Brain microvascular endothelial cell (primary cell): Measurements from ENCODE around the gene CDK17.
"Not testable (repeated sequence)": the region's sequence is repeated elsewhere in the genome, so short reads cannot be mapped to it uniquely, and the experiment has no call there.

ENCODE experiments used
- DNase-seq: peaks from one replicate; pipeline ENCODE4 v3.0.0-alpha.2; 2020
- H3K27ac ChIP-seq: fragments of 250-450 bp; sonication (Bioruptor Pico); 2 replicates; pipeline ENCODE4 v1.5.1; 2020; ENCODE audit warnings: mild to moderate bottlenecking, moderate library complexity
- H3K27me3 ChIP-seq: fragments of 250-450 bp; sonication (Bioruptor Pico); replicated peaks from 2 replicates; pipeline ENCODE4 v1.5.1; 2020; ENCODE audit warnings: mild to moderate bottlenecking
- H3K36me3 ChIP-seq: fragments of 250-450 bp; sonication (Bioruptor Pico); replicated peaks from 2 replicates; pipeline ENCODE4 v1.5.1; 2020; ENCODE audit warnings: mild to moderate bottlenecking
- H3K4me3 ChIP-seq: 2 replicates; pipeline ENCODE4 v1.5.1; 2011; ENCODE audit warnings: low read depth, mild to moderate bottlenecking, control low read depth, low read length, moderate library complexity
- CTCF ChIP-seq: IDR thresholded peaks from 2 replicates; pipeline ENCODE4 v1.5.1; 2011; ENCODE audit warnings: low read depth, mild to moderate bottlenecking, moderate library complexity, low read length, control low read depth, inconsistent platforms; ENCODE audit errors: missing control alignments
- in situ Hi-C: cut with HindIII; loops from 2 replicates; pipeline ENCODE4 v1.10.0; 2017; ENCODE audit warnings: low sequenced_read_pairs, low pct_ligation_motif_present

The CDK17 gene

GRCh38 chr12:96387981-96388380, 12.3 kb downstream of the CDK17 start:
- Histone ChIP-seq H3K27ac (no peak overlapping the region), H3K4me3 (no peak overlapping the region), H3K36me3 (peaks cover 2% of the 10 kb centered on the region), H3K27me3 (no peaks in the 10 kb centered on the region)
- in situ Hi-C loops: no loop called here
- DNase-seq: no peak
- TF ChIP-seq CTCF: no peak

GRCh38 chr12:96386794-96387193, 13.4 kb downstream of the CDK17 start:
- DNase-seq: no peak
- no peak for TF ChIP-seq CTCF
- Histone ChIP-seq H3K27ac (no peak overlapping the region), H3K27me3 (no peaks in the 10 kb centered on the region), H3K36me3 (no peaks in the 10 kb centered on the region), H3K4me3 (no peak overlapping the region)
- in situ Hi-C loops: no loop called here

GRCh38 chr12:96383991-96384390, 16.2 kb downstream of the CDK17 start:
- TF ChIP-seq CTCF: no peak
- no peak for DNase-seq
- no peaks in the 10 kb centered on the region for H3K36me3 ChIP-seq
- no peaks in the 10 kb centered on the region for H3K27me3 ChIP-seq
- in situ Hi-C loops: no loop called here
- H3K27ac ChIP-seq: peak overlapping the region; percentile 32
- no peak overlapping the region for H3K4me3 ChIP-seq

- Histone ChIP-seq H3K4me3 (no peak overlapping the region), H3K36me3 (no peaks in the 10 kb centered on the region), H3K27ac (peak overlapping the region; percentile 32), H3K27me3 (no peaks in the 10 kb centered on the region)
- DNase-seq: no peak
- TF ChIP-seq CTCF: no peak
- in situ Hi-C loops: no loop called here
Measured at GRCh38 chr12:96383371-96383770, 16.9 kb downstream of the CDK17 start.

- H3K4me3 ChIP-seq, H3K27ac ChIP-seq, H3K27me3 ChIP-seq, DNase-seq, H3K36me3 ChIP-seq, in situ Hi-C loops: not testable (repeated sequence)
Measured at GRCh38 chr12:96379743-96380142, 20.5 kb downstream of the CDK17 start.

GRCh38 chr12:96378319-96378718, 21.9 kb downstream of the CDK17 start:
- no peak for DNase-seq
- H3K4me3 ChIP-seq: no peak overlapping the region
- TF ChIP-seq CTCF: no peak
- H3K27ac ChIP-seq: no peak overlapping the region
- in situ Hi-C loops: no loop called here
- no peaks in the 10 kb centered on the region for H3K27me3 ChIP-seq
- no peaks in the 10 kb centered on the region for H3K36me3 ChIP-seq
